Sigmoid colon (tissue), 4 donors: ENCODE data around the gene IGLON5.

Experiments used
- CTCF ChIP-seq, 4 experiments: fragments of 450-650 bp in 3 of 4; fragments of 200-600 bp in 1 of 4; IDR thresholded peaks; one replicate each; pipeline ENCODE4 v1.5.1; 2016 to 2019; ENCODE audit warnings: antibody characterized with exemption in 4 of 4, mild to moderate bottlenecking in 3 of 4, moderate library complexity in 2 of 4
- EP300 ChIP-seq, 4 donors: sonication (generic); formaldehyde crosslinking; IDR thresholded peaks; one replicate each; pipeline ENCODE4 v1.6.1; 2017; ENCODE audit warnings: antibody characterized with exemption in 4 of 4
- POLR2AphosphoS5 ChIP-seq, 4 donors: sonication (generic); formaldehyde crosslinking; IDR thresholded peaks; one replicate each; pipeline ENCODE4 v1.6.1; 2017; ENCODE audit warnings: antibody characterized with exemption in 4 of 4

GRCh38 chr19:51282335-51282734, 29.1 kb upstream of the IGLON5 start:
- TF ChIP-seq CTCF (IDR thresholded peaks at IDR 0.05) (no peak), POLR2AphosphoS5 (IDR thresholded peaks at IDR 0.05) (no peak), EP300 (IDR thresholded peaks at IDR 0.05) (no peak)
